Brain microvascular endothelial cell (primary cell): Measurements from ENCODE around the gene POLR3K.

Source experiments
- DNase-seq: peaks from one replicate; pipeline ENCODE4 v3.0.0-alpha.2; 2020
- H3K27ac ChIP-seq: fragments of 250-450 bp; sonication (Bioruptor Pico); 2 replicates; pipeline ENCODE4 v1.5.1; 2020; ENCODE audit warnings: mild to moderate bottlenecking, moderate library complexity
- H3K27me3 ChIP-seq: fragments of 250-450 bp; sonication (Bioruptor Pico); replicated peaks from 2 replicates; pipeline ENCODE4 v1.5.1; 2020; ENCODE audit warnings: mild to moderate bottlenecking
- H3K36me3 ChIP-seq: fragments of 250-450 bp; sonication (Bioruptor Pico); replicated peaks from 2 replicates; pipeline ENCODE4 v1.5.1; 2020; ENCODE audit warnings: mild to moderate bottlenecking
- H3K4me3 ChIP-seq: 2 replicates; pipeline ENCODE4 v1.5.1; 2011; ENCODE audit warnings: low read depth, mild to moderate bottlenecking, control low read depth, low read length, moderate library complexity
- in situ Hi-C: cut with HindIII; loops from 2 replicates; pipeline ENCODE4 v1.10.0; 2017; ENCODE audit warnings: low sequenced_read_pairs, low pct_ligation_motif_present
- TF ChIP-seq, protein P1 (sequence below): IDR thresholded peaks from 2 replicates; pipeline ENCODE4 v1.5.1; 2011; ENCODE audit warnings: low read depth, mild to moderate bottlenecking, moderate library complexity, low read length, control low read depth, inconsistent platforms; ENCODE audit errors: missing control alignments

The POLR3K gene

DNA sequence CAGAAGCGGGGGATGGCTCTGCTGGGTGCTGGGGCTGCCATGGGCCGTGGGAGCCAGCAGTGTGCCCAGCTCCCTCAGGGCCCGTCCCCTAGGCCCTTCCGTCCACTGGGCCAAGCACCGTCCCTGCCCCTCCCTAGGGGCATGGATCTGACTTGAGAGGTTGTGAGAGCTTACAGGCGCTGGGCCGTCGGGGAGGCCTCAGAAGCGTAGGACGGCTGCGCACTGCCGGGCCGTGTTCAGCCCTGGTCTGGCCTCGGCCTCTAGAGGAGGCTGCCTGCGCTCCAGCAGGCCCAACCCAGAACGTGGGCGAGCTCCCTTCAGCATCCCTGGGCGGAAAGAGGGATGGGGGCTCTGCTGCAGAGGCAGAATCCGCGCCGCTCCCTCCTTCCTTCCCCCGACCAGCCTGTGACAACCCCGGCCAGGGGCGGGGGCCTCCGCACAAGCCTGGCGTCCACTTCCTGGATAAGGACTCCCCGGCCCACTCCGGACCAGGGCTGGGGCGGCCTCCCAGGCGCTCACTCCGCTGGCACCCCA lies 23.9 kb upstream of the POLR3K start:
- in situ Hi-C loops = no loop called here
- H3K27ac ChIP-seq = peak overlapping the region; percentile 84
- H3K4me3 ChIP-seq = peak overlapping the region; percentile 53
- TF ChIP-seq, protein P1, sequence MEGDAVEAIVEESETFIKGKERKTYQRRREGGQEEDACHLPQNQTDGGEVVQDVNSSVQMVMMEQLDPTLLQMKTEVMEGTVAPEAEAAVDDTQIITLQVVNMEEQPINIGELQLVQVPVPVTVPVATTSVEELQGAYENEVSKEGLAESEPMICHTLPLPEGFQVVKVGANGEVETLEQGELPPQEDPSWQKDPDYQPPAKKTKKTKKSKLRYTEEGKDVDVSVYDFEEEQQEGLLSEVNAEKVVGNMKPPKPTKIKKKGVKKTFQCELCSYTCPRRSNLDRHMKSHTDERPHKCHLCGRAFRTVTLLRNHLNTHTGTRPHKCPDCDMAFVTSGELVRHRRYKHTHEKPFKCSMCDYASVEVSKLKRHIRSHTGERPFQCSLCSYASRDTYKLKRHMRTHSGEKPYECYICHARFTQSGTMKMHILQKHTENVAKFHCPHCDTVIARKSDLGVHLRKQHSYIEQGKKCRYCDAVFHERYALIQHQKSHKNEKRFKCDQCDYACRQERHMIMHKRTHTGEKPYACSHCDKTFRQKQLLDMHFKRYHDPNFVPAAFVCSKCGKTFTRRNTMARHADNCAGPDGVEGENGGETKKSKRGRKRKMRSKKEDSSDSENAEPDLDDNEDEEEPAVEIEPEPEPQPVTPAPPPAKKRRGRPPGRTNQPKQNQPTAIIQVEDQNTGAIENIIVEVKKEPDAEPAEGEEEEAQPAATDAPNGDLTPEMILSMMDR = no peak
- DNase-seq = peak; percentile 68
- H3K36me3 ChIP-seq = peaks cover 15% of the 10 kb centered on the region
- H3K27me3 ChIP-seq = no peaks in the 10 kb centered on the region

DNA sequence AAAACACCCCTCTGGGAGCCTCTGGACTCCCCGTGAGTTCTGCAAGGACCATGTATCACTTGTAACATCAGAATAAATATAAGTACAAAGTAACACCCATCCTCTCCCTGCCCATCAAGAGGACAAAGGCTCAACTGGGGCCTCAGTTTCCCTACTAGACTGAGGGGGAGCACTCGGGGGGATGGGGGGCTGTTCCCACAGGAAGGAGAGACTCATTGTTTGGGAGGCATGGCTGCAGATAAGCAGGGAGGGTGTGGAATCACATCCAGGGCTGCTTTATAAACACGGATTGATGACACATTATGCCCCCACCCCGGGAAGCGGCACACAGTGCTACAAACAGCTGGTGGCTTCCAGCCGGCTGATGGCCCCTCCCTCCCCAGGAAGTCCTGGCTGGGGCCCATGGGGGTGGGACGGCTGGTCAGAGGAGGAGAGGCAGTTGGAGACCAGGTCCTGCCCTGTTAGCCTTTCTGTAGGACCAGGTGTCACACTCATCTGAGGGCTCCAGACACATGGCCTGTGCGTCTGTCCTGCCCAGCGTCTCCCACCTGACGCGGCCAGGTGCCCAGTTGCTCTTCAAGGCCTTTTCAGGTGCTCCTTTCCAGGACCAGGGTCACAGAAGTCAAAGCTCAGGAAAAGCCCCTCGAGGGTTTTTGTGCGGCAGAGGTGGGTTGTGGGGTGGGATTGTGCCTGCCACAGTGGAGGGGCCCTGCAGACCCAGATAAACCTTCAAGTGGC lies 23.3 kb upstream of the POLR3K start:
- peak; percentile 83 for DNase-seq
- TF ChIP-seq, protein P1 = no peak
- in situ Hi-C loops = no loop called here
- Histone ChIP-seq H3K27me3 (no peaks in the 10 kb centered on the region), H3K27ac (peak overlapping the region; percentile 84), H3K36me3 (peaks cover 15% of the 10 kb centered on the region), H3K4me3 (peak overlapping the region; percentile 53)

DNA sequence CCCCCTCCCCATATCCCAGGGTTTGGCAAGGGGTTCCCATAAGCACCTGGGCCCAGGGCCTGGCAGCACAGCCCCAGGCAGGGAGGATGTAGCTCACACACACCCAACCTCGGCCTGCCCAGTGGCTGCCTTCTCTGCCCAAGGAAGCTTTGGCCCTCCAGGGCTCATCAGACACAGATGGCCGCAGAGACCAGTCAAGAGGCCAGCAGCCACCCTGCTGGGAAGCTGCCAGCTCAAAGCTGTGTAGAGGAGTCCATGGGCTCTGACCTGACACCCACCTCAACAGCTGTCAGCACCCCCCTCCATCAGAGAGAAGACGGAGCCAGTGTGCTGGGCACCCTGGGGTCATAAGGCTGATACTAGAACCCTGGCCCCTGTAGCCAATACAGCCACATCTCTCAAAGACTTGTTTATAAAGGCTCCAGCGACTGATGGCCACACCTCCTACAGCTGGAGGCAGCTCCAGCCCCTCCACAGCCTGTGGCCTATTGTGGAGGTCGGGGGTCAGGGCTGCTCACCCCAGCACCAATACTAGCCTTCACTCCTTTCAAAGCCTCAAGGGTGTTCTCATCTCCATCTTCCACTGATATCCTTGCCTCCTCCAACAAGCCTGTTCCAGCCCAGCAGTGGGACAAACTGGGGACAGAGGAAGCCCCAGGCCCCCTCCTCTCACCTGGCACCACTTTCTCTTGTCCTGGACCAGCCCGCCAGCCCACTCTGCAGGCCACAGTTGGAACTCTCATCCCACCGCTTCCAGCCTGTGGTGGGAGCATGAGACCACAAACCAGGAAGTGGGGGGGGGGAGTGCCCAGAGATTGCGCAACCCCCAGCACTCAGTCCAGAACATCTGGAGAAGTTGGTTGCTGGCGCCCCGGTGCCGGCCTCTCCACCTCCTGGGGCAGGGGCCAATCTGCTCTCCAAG lies 22.4 kb upstream of the POLR3K start:
- DNase-seq = peak; percentile 66
- Histone ChIP-seq H3K27me3 (no peaks in the 10 kb centered on the region), H3K36me3 (peaks cover 14% of the 10 kb centered on the region), H3K4me3 (no peak overlapping the region), H3K27ac (peak overlapping the region; percentile 84)
- in situ Hi-C loops = no loop called here
- TF ChIP-seq, protein P1 = peak; percentile 70

DNA sequence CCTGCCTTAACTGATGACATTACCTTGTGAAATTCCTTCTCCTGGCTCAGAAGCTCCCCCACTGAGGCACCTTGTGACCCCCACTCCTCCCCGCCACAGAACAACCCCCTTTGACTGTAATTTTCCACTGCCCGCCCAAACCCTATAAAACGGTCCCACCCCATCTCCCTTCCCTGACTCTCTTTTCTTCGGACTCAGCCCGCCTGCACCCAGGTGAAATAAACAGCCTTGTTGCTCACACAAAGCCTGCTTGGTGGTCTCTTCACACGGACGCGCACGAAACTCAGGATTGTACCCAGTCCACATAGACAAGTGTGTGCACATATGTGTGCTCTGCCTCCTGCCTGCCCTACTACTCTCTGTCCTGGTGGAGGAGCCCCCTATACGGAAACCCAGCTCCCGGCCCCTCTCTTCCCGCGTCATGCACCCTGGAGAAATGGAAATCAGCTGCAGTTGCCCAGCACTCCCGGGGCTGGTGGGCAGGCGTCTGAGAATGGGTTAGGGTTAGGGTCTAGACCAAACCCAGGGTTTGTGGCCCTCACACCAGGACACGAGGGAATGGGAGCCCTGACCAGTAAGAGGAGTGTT lies 21.4 kb upstream of the POLR3K start:
- in situ Hi-C loops = no loop called here
- H3K27me3 ChIP-seq = no peaks in the 10 kb centered on the region
- TF ChIP-seq, protein P1 = peak; percentile 10

DNA sequence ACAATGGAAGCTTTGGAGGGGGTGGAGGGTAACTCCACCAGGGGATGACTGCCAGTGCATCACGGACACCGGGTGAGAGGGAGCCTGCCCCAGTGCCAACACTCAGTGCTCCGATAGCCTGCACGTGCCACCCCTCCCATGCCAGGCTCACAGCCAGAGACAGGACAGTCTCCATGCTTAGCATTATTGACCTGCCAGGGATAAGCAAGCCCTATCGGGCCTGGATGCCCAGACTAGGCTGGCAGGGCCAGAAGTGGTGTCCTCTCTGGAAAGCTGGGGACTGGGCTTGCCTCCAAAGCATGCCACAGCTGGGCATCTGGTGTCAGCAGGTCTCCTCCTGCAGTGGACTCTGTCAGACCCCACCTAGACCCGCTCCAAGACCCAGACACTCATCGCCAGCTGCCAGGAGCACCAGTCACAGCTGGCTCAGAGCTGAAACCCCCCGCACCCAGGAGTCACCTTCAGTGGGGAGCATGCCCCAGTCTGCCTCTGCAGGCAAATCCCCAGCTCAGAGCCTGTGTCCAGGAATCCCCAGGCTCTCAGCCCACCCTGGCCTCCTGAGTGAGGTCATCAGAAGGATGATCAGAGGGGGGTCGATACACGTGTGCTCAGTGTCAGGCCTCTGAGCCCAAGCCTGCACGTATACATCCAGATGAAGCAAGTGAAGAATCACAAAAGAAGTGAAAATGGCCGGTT lies 20.8 kb upstream of the POLR3K start:
- Histone ChIP-seq H3K4me3 (no peak overlapping the region), H3K27me3 (no peaks in the 10 kb centered on the region), H3K27ac (no peak overlapping the region), H3K36me3 (no peaks in the 10 kb centered on the region)
- in situ Hi-C loops = no loop called here
- TF ChIP-seq, protein P1 = no peak
- no peak for DNase-seq

More for the DNA sequence above, 21.4 kb upstream of the POLR3K start:
- Histone ChIP-seq H3K27ac (no peak overlapping the region), H3K36me3 (peaks cover 5% of the 10 kb centered on the region), H3K4me3 (no peak overlapping the region)
- DNase-seq = no peak
